DMS53 (cell line): Measurements from ENCODE around the gene HOXB5.

Experiments
- DNase-seq: peaks from one replicate; lab custom pipeline; 2025; lab: John Stamatoyannopoulos, UW

Gene HOXB5

DNA sequence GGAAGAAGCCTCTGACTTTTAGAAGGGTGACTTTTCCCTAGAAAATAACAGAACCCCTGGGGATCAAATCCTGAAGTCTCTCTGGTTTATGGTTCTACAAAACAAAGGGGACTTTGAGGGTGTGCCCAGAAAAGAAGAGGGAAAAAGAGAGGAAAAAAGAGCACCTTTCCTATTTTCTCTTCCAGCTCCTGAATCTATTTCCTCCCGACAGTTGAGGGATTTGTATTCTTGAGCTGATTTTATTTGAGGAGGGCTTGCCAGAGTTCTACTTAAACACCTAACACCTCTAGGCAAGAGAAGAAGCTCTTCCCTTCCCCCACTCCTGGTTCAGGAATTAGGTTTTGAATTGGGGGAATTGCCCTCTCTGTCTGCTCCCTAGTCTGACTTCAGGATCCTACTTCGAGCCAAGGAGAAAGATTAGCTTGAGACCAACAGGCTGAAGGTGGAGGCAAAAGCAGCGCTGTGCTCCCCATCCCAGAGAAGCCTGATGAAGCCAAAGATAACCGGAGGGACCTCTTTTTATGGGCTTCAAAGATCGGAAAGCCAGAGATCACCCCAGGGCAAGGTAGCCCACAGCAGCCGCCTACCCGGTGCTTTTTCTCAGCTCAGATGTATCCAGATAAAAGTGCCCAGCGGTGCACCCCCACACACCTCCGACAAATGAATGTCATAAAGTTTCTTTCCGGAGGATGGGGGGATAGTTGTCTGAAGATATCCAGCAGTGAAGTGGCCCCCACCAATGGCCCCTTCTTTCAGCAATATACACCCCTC, 4.3 kb downstream of the HOXB5 start:
- no peak for DNase-seq

DNA sequence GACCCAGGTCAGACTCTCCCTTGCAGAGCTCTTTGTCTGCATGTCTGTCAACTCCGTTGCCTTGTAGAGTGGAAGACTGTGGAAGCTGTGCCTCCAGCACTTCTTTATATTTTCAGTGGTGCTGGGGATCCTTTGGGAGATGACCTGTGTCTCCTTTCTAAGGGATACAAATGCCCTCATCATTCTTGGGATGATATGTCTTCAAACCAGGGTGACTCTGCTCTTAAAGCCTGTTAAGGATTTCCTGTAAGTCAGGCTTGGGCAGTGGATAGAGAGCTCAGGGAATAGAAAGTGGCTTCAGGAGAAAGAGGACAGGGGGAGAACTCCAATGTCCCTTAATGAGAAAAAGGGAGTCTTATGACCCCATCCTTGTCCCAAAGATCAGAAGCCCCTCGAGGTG, 5.1 kb downstream of the HOXB5 start:
- DNase-seq = no peak

DNA sequence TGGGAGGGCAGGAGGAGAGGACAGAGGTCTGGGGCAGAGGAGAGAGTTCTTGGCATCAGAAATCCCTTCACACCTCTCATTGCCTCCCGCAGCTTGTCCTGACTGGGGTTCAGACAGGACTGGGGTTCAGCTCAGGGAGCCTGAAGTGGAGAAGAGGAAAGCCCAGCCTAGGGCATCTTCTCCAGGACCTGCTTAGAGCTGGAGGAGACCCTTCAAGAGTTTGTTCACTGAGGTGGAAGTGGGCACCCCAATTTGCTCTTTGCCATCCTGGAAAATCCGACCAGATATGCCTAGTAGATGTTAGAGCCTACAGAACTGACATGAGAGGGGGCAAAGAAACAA, 5.5 kb downstream of the HOXB5 start:
- DNase-seq = no peak

DNA sequence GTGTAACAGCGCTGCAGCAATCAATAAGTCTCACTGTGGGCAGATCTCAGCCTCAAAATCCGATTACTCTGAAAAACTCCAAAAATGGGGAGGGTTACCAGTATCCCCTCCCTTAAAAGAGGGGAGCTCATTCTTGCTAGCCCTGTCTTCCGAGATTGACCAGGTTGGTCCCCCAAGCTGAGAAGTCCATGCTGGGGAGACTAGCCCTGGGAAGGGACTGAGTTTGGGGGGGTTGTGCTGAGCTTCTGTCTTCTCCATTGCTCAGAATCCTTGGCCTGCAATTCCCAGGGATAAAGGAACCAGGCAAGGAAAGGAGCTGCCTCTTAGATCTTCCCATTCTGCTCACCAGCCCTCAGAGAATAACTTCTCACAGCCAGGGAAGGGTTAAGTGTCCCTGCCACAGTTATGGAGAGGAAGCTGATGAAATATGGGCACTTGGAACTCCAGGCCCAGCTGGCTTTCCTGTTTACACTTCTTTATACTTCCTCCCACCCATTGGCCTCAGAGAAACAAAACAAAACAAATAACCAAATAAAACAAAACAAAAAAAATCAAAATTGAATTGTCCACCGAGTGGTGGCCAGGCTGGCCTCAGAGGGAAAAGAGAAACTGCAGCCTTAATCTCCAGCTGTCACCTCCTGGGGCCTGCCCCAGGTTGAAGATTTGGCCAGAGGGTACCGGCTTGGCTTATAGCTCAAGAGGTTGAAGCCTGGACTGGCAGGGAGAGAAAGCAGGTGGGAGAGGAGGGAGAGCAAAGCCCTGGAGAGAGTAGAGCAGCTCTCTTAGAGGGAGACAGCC, 6.1 kb downstream of the HOXB5 start:
- peak; percentile 63 for DNase-seq

DNA sequence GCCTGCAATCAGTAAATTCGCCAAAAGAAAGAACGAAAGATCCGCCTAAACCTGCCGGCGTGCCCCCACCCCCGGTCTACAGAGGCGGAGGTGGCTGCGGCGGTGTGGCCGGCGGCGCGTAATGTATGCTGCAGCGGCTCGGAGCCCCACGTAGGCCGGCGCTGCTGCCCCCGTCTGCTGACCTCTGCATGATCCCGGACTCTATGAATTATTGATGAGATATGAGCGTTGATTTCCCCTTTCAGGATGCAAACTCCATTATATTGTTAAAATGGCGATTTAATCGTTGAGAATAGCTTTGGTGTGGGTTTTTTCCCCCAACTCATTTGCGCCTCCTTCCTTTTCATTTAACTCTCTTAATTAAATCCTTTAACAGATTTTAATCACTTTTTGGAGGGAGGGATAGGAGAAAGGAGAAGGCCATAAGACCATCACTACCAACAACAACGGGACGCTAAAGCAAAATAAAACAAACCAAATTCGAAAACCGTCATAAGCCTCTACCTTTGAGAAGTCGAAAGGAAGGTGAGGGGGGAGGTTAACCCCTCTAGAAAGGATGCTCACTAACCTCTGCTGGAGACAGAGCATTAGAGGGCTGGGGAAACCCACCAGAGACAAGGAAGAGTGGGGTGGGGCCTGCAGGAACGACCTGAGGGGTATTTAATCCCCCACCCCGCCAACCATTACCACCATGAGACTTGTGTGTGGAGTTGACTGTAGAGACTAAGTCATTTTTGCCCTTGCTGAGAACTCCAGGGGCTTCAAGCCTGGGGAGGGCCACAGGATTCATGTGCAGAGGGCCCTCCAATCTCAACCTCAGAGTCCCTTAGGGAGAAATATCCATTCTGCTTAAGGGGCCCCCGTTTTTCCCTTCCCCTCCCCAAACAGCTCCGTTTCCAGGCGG, 7.0 kb downstream of the HOXB5 start:
- no peak for DNase-seq

DNA sequence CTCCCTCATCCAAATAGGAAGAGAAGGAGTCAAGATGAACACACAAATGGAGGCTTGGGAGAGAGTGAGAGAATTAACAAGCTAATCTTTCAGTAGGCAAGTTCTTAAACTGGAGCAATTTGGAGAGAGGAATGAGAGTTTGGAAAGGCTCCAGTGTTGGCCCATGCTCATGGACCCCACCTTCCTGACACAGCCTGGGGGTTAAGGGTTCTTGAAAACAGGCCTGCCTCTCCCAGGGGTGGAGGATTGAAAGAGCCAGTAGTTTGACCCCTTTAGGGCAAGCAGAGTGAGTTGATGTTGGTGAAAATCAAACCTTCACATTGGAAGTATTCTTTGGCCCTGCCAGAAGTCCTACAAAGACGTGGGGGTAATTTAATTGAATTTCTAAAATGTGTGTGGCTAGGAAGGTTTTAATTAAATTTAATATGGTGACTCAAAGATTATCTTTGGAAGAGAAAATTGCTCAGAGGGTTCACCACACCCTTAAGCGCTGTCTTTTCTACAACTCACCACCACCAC, 9.3 kb downstream of the HOXB5 start:
- no peak for DNase-seq

DNA sequence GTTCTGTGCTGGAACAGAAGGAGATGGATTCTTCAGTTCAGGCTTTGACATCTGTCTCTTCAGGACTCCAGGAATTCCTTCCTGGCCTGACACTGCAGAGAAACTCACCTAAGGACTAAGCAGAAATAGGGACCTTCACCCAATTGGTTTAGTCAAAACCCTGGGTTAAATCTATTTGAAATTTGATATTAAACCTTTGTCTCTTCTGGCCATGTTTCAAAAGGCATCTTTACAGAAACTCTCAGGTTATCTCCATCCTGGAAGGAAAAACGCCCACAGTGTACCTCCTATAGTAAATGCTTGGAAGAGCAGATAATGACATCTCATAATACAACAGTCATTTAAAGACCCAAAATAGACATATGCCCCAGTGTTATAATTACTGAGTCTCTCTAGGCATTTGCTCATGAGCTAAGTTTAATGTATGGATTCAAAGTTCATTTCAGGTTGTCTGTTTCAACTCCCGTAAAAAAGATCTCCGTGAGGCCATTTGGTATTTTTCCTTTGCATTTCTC, 9.8 kb downstream of the HOXB5 start:
- no peak for DNase-seq

DNA sequence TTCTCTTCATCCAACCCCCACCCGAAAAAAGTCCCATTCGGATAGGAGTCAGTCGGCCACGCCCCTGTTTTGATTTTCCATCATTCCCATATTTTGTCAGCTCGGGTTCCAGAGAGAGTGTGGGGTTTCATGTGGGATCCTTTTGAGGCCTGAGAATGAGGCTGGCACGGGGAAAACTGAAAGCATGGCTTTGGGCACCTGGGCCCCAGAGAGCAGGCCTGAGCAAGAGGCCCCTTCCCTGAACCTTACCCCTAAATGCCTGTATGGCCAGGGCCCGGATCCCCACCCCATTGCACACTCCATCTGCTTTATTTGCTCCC, 10.9 kb downstream of the HOXB5 start:
- no peak for DNase-seq

DNA sequence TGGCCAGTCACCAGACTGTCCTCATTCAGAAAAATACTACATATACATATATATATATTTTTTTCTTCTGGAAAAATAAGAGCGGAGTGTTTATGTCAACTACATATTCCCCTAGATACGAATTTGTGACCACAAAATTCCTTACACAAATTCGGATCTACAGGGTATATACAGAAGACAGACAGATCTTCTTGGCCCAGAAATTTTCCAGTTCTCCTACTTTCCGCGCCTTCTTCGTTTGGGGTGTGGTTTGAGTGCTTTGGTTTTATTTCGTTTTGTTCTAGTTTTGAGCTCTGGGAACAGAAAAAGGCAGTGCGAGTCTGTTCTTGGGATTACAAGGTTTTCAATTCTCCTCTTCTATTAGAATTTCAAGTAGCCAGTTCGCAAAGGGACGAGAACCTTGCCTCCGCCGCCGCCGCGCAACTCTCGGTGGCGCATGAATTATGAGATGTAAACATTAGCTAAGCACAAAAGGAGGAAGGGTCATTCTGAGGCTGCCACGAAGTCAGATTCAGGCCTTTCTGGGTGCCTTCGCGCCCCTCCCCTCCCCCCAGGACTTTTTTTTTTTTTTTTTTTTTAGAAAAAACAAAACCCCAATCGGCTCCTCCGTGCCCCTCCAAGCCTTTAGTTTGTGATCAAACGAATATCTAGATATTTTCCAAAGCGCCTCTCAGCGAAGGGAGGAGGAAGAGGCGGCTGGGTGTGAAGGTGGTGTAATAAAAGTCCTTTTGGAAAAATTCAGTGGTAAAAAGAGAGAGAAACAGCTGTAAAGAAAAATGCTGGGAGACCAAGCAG, 13.6 kb downstream of the HOXB5 start:
- DNase-seq = no peak

DNA sequence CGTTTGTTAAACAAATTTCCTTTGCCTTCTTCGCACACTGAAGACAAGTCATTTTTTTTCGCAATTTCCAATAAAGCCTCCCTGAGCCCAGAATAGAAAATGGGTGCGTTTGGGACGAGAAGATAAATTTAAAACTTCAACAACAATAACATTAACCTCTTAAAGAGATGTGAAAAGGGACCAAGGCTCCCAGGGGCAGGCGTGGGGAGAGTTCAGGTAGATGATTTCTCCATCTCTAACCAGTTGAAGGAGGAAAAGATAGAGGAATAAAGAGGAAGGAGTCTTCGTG, 14.2 kb downstream of the HOXB5 start:
- DNase-seq = no peak

DNA sequence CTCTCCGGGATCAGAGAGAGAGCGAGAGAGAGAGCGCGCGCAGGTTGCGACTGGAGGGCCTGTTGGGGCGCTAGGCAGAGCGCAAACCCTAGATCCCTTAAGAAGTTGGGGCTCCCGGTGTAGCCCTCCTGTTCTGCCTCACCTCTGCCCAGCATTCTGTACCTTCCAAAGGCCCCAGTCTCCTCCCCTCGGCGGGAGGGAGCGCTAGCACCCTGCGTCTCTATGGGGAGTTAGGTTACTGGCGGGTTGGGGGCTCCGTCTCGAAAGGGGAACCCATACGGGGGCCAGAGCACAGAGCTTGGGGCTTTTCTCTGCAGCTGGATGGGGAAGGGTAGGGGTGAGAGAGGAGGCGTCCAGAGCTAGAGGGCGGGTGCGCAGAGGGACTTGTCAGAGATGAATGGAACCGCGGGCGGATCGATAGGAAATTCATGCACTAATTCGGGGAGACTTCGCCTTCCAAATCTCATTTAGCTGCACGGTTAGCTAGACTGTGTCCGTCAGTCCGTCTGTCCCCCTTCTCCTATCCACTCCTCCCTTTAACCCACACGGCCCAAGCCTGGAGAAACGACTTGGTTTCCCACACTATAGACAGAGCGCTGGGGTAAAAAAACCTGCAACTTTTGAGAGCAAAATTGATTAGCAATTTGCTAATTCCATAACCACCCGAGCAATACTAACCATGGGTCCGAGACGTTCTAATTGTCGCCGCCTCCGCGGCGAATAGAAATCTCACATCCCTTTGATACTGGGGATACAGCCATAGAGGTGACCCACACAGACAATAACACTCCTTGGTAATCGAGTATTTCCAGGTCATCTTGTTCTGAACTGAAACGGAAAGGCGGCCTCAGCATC, 14.7 kb downstream of the HOXB5 start:
- DNase-seq = no peak

DNA sequence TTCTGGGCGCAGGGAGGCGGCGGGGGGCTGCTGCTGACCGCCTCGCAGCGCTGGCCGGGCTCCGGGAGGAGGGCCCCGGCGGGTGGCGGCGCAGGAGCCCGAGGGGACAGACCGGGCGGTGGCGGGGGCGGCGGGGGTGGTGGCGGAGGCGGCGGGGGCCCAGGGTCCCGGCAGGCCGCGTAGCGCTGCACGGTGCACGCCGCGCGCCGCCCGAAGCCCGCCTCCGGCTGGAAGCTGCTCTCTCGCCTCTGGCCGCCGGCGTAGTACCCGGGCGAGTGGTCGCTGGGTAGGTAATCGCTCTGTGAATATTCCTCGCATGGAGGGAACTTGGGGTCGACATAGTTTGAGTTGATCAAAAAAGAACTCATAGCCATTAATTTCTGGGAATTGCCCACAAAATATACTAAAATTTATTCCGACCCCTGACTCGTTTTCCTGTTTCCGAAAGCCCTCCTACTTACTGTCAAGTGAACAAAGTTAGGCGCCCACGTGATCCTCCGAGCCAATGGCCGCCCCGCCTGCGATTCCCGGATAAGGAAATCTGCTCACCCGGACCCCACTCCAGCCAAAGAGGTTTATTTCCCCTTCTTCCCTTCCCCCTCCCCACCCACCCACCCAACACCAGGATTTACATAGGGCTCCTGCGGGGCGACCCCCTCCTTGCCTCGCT, 15.5 kb downstream of the HOXB5 start, which contains the start of gene HOXB4:
Gene HOXB4, minus strand, starts transcription at position 405 of the 670 bp plus-strand sequence. Its CDS starts 31 bp downstream, at position 374.
- DNase-seq = no peak

DNA sequence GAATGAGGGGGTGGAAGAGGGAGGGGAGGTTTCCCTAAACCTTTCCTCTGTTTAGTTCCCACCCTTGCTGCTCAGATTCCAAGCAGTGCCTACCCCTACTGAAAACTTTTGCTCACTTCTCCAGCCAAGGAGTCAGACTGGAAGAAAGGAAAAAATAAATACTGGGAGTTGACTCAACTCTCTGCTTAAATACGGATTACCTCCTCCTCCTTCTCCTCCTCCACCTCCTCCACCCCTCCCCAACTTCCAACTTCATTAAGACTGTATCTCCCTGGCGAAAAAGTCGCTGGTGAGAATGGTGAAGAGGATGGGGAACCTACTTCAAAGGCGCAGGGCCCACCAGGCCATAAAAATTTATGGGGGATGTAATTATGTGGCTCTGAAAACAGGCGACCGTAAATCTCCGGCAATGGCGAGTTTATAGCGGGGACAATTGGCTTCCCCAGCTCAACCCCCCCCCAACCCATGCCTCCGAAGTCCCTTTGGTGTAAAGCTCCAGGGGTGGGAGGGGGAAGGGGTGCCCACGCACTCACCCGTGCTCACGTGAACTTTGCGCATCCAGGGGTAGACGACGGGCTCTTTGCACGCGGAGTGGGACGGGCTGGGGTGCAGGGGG, 16.1 kb downstream of the HOXB5 start:
- DNase-seq = no peak

DNA sequence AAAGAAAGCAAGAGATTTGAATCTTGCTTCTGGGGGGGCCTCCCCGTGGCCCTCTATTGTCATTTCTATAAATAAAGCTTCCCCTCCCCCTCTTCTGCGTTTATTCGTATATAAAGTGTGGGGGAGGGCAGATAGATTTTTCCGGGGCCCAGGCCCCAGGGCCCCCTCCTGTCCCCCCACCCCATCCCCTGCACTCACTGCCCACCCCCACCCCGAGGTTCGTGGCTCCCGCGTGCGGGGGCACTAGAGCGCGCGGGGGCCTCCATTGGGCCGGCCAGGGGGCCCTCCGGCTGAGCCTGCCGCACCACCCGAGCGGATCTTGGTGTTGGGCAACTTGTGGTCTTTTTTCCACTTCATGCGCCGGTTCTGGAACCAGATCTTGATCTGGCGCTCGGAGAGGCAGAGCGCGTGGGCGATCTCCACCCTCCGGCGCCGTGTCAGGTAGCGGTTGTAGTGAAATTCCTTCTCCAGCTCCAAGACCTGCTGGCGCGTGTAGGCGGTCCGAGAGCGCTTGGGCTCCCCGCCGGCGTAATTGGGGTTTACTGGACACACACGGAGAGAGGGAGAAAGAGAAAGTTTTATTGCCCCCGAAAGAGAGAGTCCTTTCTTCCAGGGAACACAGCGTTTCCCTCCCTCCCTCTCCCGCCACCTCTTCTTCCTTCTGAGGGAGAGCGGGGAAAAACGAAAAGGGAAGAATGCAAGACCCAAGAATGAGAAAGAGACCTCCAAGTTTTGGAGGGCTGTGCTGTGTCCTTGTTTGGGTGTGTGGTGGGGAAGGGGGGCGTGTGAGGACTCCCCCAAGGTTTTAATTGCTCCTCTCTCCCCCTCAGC, 16.9 kb downstream of the HOXB5 start:
- DNase-seq = no peak

DNA sequence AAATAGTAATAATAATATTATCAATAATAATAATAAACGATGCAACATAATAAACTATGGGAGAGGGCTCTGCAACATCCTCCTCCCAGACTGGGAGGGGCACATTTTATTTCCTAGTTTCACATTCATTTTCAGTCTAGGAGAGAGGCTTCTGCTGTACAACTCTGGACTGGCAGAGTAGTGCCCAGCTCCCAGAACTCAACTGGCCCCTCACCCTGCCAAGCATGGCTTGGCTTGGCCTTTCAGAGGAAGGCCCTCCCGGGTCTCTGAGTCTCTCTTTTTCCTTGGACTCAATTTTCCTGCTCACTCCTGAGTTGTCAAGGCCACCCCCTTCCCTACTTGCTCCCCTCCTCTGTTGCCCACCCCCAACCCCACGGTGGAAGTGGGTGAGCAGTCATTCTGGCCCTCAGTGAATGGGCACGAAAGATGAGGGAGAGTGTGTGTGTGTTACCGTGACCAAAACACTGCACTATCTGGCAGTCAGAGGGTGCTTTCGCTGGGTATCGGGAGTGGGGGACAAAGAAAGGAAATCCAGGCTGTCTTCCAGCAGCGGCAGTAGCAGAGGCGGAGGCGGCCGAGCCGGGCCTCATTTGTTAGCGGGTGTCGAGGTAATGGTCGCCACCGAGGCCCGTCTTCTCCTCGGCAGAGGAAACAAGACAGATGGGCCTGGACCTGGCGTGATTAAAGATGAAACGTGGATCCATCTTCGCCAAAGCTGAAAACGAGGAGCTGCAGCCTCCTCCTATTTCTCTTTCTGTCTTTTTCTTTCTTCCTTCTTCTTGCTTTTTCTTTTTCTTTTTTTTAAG, 17.7 kb downstream of the HOXB5 start:
- no peak for DNase-seq

DNA sequence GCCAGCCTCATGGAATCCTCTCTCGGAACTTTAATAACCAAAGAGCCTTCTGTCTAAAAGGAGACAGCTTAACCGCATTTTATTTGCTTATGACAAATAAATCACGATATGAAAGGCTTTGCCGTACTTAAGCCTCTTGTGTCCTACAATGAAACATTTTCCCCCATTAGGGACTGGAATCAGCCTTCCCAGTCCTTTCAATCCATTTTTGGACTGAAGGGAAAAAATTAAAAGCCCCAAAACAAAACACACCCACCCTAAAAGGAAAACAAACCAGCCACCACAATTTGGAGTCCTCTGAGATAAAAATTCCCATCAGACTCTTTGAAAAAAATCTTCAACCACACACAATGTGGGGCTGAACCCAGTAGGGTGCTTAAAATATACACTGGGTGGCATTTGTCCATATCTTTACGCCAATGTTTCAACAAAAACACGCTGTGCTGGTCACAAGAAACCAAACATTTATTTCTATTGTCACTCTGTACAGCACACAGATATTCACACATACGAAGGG, 18.5 kb downstream of the HOXB5 start:
- no peak for DNase-seq

DNA sequence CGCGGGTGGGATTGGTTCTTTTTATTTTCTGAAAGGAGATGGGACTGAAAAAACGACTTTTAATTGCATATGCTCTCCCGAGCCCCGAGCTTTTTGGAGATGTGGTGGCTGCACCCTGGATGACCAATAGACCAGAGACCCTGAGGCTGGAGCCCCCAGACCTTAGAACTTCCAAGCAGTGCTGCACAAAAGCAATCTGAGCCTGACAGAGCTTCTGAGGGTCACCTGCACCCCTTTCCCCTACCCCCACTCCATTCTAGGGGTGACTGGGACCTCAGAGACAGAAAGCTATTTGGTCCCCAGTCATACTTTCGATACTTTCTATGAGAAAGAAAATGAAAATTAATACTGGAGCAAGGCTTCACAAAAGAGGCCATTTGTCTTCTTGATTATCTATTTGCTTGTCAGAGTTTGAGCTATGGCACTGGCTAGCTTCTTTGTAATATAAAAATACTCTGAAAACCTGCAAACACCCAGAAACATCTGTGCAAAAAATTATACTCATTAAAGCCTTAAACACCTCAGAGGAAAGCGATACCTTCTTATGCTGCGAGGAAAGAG, 19.0 kb downstream of the HOXB5 start:
- DNase-seq = no peak
